H9 (cell line): ENCODE data around the gene ACOT7. TPM values are rescaled to one million over a fixed set of nuclear protein-coding genes. Genes with fewer than 3 reads are reported as not detected.

Experiments used
- DNase-seq: peaks from one replicate; pipeline ENCODE4 v3.0.0-alpha.2; 2017
- H2AFZ ChIP-seq: one replicate; pipeline ENCODE4 v1.6.1; 2013; ENCODE audit warnings: mild to moderate bottlenecking, low read length, control low read depth, moderate library complexity
- H2AK5ac ChIP-seq: 2 replicates; pipeline ENCODE4 v1.6.1; 2013; ENCODE audit warnings: low read length, control low read depth, mixed read lengths; ENCODE audit not compliant: insufficient read length
- H2BK120ac ChIP-seq: one replicate; pipeline ENCODE4 v1.6.1; 2013; ENCODE audit warnings: low read depth, mild to moderate bottlenecking, low read length, control low read depth, inconsistent platforms; ENCODE audit not compliant: poor library complexity, severe bottlenecking
- H2BK12ac ChIP-seq: 2 replicates; pipeline ENCODE4 v1.6.1; 2013; ENCODE audit warnings: low read length, control low read depth, mixed read lengths, low read depth; ENCODE audit not compliant: insufficient read length
- H2BK15ac ChIP-seq: 2 replicates; pipeline ENCODE4 v1.6.1; 2013; ENCODE audit warnings: low read depth, low read length, control low read depth
- H2BK20ac ChIP-seq: one replicate; pipeline ENCODE4 v1.6.1; 2013; ENCODE audit warnings: low read depth, mild to moderate bottlenecking, low read length, control low read depth, inconsistent platforms; ENCODE audit not compliant: poor library complexity, severe bottlenecking
- H2BK5ac ChIP-seq: 2 replicates; pipeline ENCODE4 v1.6.1; 2013; ENCODE audit warnings: low read length, control low read depth, mixed read lengths; ENCODE audit not compliant: insufficient read length
- H3K14ac ChIP-seq: 2 replicates; pipeline ENCODE4 v1.6.1; 2013; ENCODE audit warnings: low read length, control low read depth; ENCODE audit not compliant: insufficient read depth
- H3K18ac ChIP-seq: 2 replicates; pipeline ENCODE4 v1.6.1; 2013; ENCODE audit warnings: low read depth, mild to moderate bottlenecking, mixed read lengths, low read length, control low read depth; ENCODE audit not compliant: insufficient read length
- H3K23ac ChIP-seq: 2 replicates; pipeline ENCODE4 v1.6.1; 2013; ENCODE audit warnings: low read length, control low read depth, mixed read lengths, low read depth; ENCODE audit not compliant: insufficient read length
- H3K23me2 ChIP-seq: 2 replicates; pipeline ENCODE4 v1.6.1; 2013; ENCODE audit warnings: low read depth, mild to moderate bottlenecking, mixed read lengths, low read length, control low read depth; ENCODE audit not compliant: insufficient read length, poor library complexity, severe bottlenecking
- H3K27ac ChIP-seq: 2 replicates; pipeline ENCODE4 v1.5.1; 2013; ENCODE audit warnings: low read length, control low read depth, mixed read lengths, low read depth; ENCODE audit not compliant: insufficient read length
- H3K27me3 ChIP-seq: 2 replicates; pipeline ENCODE4 v1.6.1; 2013; ENCODE audit warnings: low read length, control low read depth, inconsistent platforms; ENCODE audit not compliant: insufficient read depth
- H3K4ac ChIP-seq: 2 replicates; pipeline ENCODE4 v1.6.1; 2013; ENCODE audit warnings: low read depth, mild to moderate bottlenecking, control low read depth, inconsistent platforms, low read length, moderate library complexity
- H3K4me1 ChIP-seq: 2 replicates; pipeline ENCODE4 v1.6.1; 2013; ENCODE audit warnings: low read length, control low read depth, inconsistent platforms; ENCODE audit not compliant: insufficient read depth
- H3K4me2 ChIP-seq: 2 replicates; pipeline ENCODE4 v1.6.1; 2013; ENCODE audit warnings: low read length, control low read depth, mixed read lengths; ENCODE audit not compliant: insufficient read length, insufficient read depth
- H3K56ac ChIP-seq: 2 replicates; pipeline ENCODE4 v1.6.1; 2013; ENCODE audit warnings: low read depth, mild to moderate bottlenecking, mixed read lengths, low read length, control low read depth; ENCODE audit not compliant: insufficient read length
- H3K79me1 ChIP-seq: 2 replicates; pipeline ENCODE4 v1.6.1; 2013; ENCODE audit warnings: low read depth, mild to moderate bottlenecking, moderate library complexity, low read length, control low read depth, inconsistent platforms; ENCODE audit not compliant: insufficient read depth, poor library complexity, severe bottlenecking
- H3K79me2 ChIP-seq: 2 replicates; pipeline ENCODE4 v1.6.1; 2013; ENCODE audit warnings: low read length, control low read depth, inconsistent platforms; ENCODE audit not compliant: insufficient read depth
- H3K9ac ChIP-seq: 2 replicates; pipeline ENCODE4 v1.6.1; 2013; ENCODE audit warnings: low read length, control low read depth, mixed read lengths; ENCODE audit not compliant: insufficient read length; ENCODE audit errors: extremely low read depth
- H3K9me3 ChIP-seq: one replicate; pipeline ENCODE4 v1.6.1; 2013; ENCODE audit warnings: low read depth, low read length, inconsistent platforms; ENCODE audit not compliant: control insufficient read depth
- H3T11ph ChIP-seq: one replicate; pipeline ENCODE4 v1.6.1; 2013; ENCODE audit warnings: mild to moderate bottlenecking, low read length, control low read depth, inconsistent platforms
- H4K20me1 ChIP-seq: one replicate; pipeline ENCODE4 v1.6.1; 2013; ENCODE audit not compliant: control insufficient read depth, insufficient read length, insufficient read depth
- H4K5ac ChIP-seq: 2 replicates; pipeline ENCODE4 v1.6.1; 2013; ENCODE audit warnings: low read depth, mild to moderate bottlenecking, mixed read lengths, low read length, control low read depth; ENCODE audit not compliant: insufficient read length
- H4K8ac ChIP-seq: replicated peaks from 2 replicates; pipeline ENCODE4 v1.6.1; 2013; ENCODE audit warnings: low read length, control low read depth, mixed read lengths, low read depth; ENCODE audit not compliant: insufficient read length
- H4K91ac ChIP-seq: 2 replicates; pipeline ENCODE4 v1.6.1; 2013; ENCODE audit warnings: low read depth, mild to moderate bottlenecking, moderate library complexity, mixed read lengths, low read length, control low read depth; ENCODE audit not compliant: insufficient read length
- H3K27ac Mint-ChIP-seq, 3 experiments: 2 replicates in 2 of 3; 3 replicates in 1 of 3; pipeline ENCODE4 v1.8.0; 2020 to 2021; ENCODE audit warnings: mixed read lengths in 3 of 3, mild to moderate bottlenecking in 1 of 3, moderate library complexity in 1 of 3
- H3K27me3 Mint-ChIP-seq: 2 replicates; pipeline ENCODE4 v1.8.0; 2021; ENCODE audit warnings: low read depth, mild to moderate bottlenecking, moderate library complexity, mixed read lengths
- H3K36me3 Mint-ChIP-seq, 3 experiments: 2 replicates in 2 of 3; 3 replicates in 1 of 3; pipeline ENCODE4 v1.8.0; 2020 to 2021; ENCODE audit warnings: low read depth in 3 of 3, mixed read lengths in 3 of 3; ENCODE audit not compliant: insufficient read depth in 1 of 3
- H3K4me1 Mint-ChIP-seq, 2 experiments: 2 replicates each; pipeline ENCODE4 v1.8.0; 2020; ENCODE audit warnings: mixed read lengths in 2 of 2
- H3K4me3 Mint-ChIP-seq, 2 experiments: 2 replicates in 1 of 2; 3 replicates in 1 of 2; pipeline ENCODE4 v1.8.0; 2020 to 2021; ENCODE audit warnings: mild to moderate bottlenecking in 2 of 2, mixed read lengths in 2 of 2, moderate library complexity in 1 of 2
- H3K9me3 Mint-ChIP-seq, 2 experiments: 2 replicates in 1 of 2; 3 replicates in 1 of 2; pipeline ENCODE4 v1.8.0; 2020; ENCODE audit warnings: mild to moderate bottlenecking in 2 of 2, mixed read lengths in 2 of 2, moderate library complexity in 1 of 2
- CTCF ChIP-seq: fragments of 200-600 bp; sonication (generic); conservative IDR thresholded peaks from 3 replicates; pipeline ENCODE4 v1.8.0; 2021; ENCODE audit warnings: antibody characterized with exemption, mild to moderate bottlenecking
- WGBS: extraction: QIAGEN DNeasy Blood & Tissue Kit; methylation state at CpG from one replicate; pipeline ENCODE4 v1.1.7; 2013; ENCODE audit warnings: missing lambda C conversion rate, low lambda C conversion rate, mixed read lengths; ENCODE audit not compliant: insufficient read length; ENCODE audit errors: extremely low coverage; 5-methylcytosine and 5-hydroxymethylcytosine counted together
- total RNA-seq: library from RNA; stranded (reverse); gene quantifications from 2 replicates; pipeline ENCODE4 v1.2.1, GENCODE V29; 2021

The ACOT7 gene
- total RNA-seq, 1 experiment from 2014 or later, result 87.4 TPM

DNA sequence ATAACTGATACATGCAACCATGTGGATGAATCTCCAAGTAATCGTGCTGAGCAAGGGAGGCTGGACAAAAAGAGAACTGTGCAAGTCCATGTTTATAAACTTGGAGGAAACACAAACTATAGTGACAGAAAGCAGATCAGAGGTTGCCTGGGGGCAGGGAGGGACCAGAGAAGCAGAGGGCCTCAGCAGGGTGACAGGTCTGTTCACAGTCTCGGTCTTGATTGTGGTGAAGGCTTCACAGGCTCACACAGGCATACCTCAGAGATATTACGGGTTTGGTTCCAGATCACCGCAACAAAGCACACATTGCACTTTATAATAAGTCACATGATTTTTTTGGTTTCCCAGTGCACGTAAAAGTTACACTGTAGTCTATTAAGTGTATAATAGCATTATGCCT, 28.5 kb downstream of the ACOT7 start:
- Histone ChIP-seq H2AFZ (no peak overlapping the region), H3K79me1 (peaks cover 4% of the 10 kb centered on the region), H3K23ac (no peak overlapping the region), H3K9me3 (no peaks in the 10 kb centered on the region), H3K4me1 (no peaks in the 10 kb centered on the region), H3K4me2 (no peak overlapping the region), H2BK12ac (no peak overlapping the region), H3T11ph (no peak overlapping the region), H2BK5ac (no peak overlapping the region), H3K4ac (no peak overlapping the region), H3K79me2 (peaks cover 8% of the 10 kb centered on the region; the same call in 1 of the 2 replicates), H3K14ac (no peak overlapping the region), H3K18ac (no peak overlapping the region), H4K91ac (no peak overlapping the region), H3K27ac (no peak overlapping the region), H4K5ac (no peak overlapping the region), H2BK20ac (no peak overlapping the region), H2BK120ac (no peak overlapping the region), H3K9ac (no peak overlapping the region), H2BK15ac (no peak overlapping the region), H3K56ac (no peak overlapping the region), H4K8ac (no peak overlapping the region), H3K27me3 (no peaks in the 10 kb centered on the region), H2AK5ac (no peak overlapping the region), H3K23me2 (no peaks in the 10 kb centered on the region), H4K20me1 (no peaks in the 10 kb centered on the region)
- H3K4me3 Mint-ChIP-seq, result no peak overlapping the region
- DNase-seq, result no peak
- peaks cover 10 to 14% (median 11%) of the 10 kb centered on the region in 3 experiments for H3K36me3 Mint-ChIP-seq
- WGBS, result no CpG with 5 or more reads among the region's 5 CpGs
- peaks cover 2% of the 10 kb centered on the region; the same call in 1 of the 2 replicates for H3K27me3 Mint-ChIP-seq
- peaks cover 9% of the 10 kb centered on the region in 2 experiments; a peak in 4 of 5 replicates for H3K9me3 Mint-ChIP-seq
- peaks cover 12 to 20% of the 10 kb centered on the region in 2 experiments for H3K4me1 Mint-ChIP-seq
- H3K27ac Mint-ChIP-seq, result peak overlapping the region in 1 of 3 experiments; percentile 54; a peak in 2 of 7 replicates
- no peak for TF ChIP-seq CTCF
